Peyer's patch (tissue), 4 donors: Measurements from ENCODE around the gene SH3RF3.

Experiments
- POLR2A ChIP-seq, 2 donors: fragments of 450-650 bp; IDR thresholded peaks; one replicate each; pipeline ENCODE4 v1.5.1; 2017; ENCODE audit warnings: antibody characterized with exemption in 2 of 2, mild to moderate bottlenecking in 2 of 2, moderate library complexity in 2 of 2
- TF ChIP-seq, protein P1 (sequence below), 6 experiments: fragments of 450-650 bp in 4 of 6; fragments of 200-600 bp in 2 of 6; sonication (generic) in 1 of 6; IDR thresholded peaks; one replicate each; pipeline ENCODE4 v1.5.1; 2017 to 2019; ENCODE audit warnings: antibody characterized with exemption in 6 of 6, mild to moderate bottlenecking in 3 of 6, moderate library complexity in 1 of 6

DNA sequence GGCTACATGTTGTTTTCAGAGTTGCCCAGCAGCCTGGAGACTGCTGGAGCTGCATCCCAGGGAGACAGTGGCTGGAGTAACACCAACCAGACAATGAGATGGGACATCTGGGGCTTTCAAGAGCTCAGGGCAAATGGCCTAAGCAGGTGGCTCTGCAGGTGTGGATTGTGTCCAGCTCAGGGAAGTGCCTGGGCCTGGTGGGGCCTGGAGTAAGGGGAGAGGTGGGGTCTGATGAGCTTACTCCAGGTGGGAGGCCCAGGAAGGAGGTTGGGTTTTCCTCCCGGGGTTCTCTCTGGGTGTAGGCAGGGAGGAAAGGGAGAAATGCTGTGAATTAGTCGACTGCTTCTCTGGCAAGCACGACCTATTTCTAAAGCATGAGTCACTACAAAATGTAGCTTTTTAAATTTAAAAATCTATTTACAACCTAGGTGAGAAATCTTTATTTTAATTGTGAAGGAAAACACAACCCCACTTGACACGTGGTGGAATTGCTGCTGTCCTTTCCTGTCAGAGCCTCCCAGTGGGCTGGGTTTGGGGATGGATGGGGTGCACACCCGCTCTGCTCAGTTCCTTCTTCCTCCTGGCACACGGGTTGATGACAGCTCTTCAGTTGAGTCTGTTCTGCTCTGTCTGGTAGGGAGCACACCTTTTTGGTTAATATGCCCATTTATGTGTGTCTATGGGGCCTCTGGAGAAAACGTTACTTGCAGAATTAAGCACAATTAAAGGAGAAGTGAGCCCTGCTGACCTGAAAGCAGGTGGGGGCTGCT is 81.6 kb downstream of the SH3RF3 start:
- TF ChIP-seq, protein P1, sequence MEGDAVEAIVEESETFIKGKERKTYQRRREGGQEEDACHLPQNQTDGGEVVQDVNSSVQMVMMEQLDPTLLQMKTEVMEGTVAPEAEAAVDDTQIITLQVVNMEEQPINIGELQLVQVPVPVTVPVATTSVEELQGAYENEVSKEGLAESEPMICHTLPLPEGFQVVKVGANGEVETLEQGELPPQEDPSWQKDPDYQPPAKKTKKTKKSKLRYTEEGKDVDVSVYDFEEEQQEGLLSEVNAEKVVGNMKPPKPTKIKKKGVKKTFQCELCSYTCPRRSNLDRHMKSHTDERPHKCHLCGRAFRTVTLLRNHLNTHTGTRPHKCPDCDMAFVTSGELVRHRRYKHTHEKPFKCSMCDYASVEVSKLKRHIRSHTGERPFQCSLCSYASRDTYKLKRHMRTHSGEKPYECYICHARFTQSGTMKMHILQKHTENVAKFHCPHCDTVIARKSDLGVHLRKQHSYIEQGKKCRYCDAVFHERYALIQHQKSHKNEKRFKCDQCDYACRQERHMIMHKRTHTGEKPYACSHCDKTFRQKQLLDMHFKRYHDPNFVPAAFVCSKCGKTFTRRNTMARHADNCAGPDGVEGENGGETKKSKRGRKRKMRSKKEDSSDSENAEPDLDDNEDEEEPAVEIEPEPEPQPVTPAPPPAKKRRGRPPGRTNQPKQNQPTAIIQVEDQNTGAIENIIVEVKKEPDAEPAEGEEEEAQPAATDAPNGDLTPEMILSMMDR (IDR thresholded peaks at IDR 0.05): no peak
- no peak for TF ChIP-seq POLR2A (IDR thresholded peaks at IDR 0.05)
